ENCODE results near the gene PTK6. TPM values are rescaled to one million over a fixed set of nuclear protein-coding genes. Genes with fewer than 3 reads are reported as not detected.

Gene PTK6
- total RNA-seq, 1 donor from 2014 or later: 4.9 TPM

DNA sequence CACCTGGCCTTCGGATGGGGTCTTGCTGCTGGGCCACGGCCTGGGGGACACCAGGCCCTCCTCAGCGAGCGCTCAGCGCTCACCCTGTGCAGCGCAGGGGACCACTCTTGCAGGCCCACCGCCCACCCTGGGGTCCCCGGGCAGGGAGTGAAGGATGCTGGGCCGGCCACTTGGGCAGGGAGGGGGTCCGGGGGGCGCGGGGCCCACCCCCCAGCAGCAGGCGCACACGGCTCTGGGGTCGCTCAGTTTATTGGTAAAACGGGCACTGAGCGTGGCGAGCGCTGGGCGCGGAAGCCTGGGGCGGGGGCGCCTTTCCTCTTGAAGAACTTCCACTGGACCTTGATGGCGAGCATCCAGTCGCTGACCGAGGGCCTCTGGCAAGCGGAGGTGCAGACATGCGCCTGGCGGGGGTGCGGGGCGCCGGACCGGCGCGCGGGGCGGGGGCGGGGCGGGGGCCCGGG is 49.4 kb downstream of the PTK6 start:
- TF ChIP-seq CTCF (IDR thresholded peaks at IDR 0.05): no peak
- DNase-seq (no peak), ATAC-seq (no peak)
- H3K4me1 ChIP-seq: no peaks in the 10 kb centered on the region
- no peak overlapping the region for H3K27ac ChIP-seq
- intact Hi-C loops (cut with DNase I): no loop called here
- no peaks in the 10 kb centered on the region for H3K36me3 ChIP-seq
- no peak overlapping the region for H3K4me3 ChIP-seq
- H3K9me3 ChIP-seq: no peaks in the 10 kb centered on the region
- peaks cover 57% of the 10 kb centered on the region for H3K27me3 ChIP-seq

GRCh38 chr20:63487116-63487764 is 49.9 kb downstream of the PTK6 start:
- DNase-seq: no peak
- H3K9me3 ChIP-seq: no peaks in the 10 kb centered on the region
- intact Hi-C loops (cut with DNase I): no loop called here
- no peaks in the 10 kb centered on the region for H3K36me3 ChIP-seq
- H3K4me1 ChIP-seq: no peaks in the 10 kb centered on the region
- peaks cover 57% of the 10 kb centered on the region for H3K27me3 ChIP-seq
- TF ChIP-seq CTCF (IDR thresholded peaks at IDR 0.05): no peak
- no peak overlapping the region for H3K4me3 ChIP-seq
- H3K27ac ChIP-seq: no peak overlapping the region
- ATAC-seq: no peak

- Histone ChIP-seq H3K27ac (no peak overlapping the region), H3K27me3 (peaks cover 55% of the 10 kb centered on the region), H3K9me3 (no peaks in the 10 kb centered on the region), H3K36me3 (no peaks in the 10 kb centered on the region), H3K4me3 (no peak overlapping the region), H3K4me1 (no peaks in the 10 kb centered on the region)
- intact Hi-C loops (cut with DNase I): no loop called here
- ATAC-seq (no peak), DNase-seq (no peak)
- no peak for TF ChIP-seq CTCF (IDR thresholded peaks at IDR 0.05)
These were observed 50.8 kb downstream of the PTK6 start for GRCh38 chr20:63486300-63486855.

- Histone ChIP-seq H3K27me3 (peaks cover 41% of the 10 kb centered on the region), H3K9me3 (no peaks in the 10 kb centered on the region)
- no peak for ATAC-seq
These were observed 52.3 kb downstream of the PTK6 start for GRCh38 chr20:63484651-63485403.

DNA sequence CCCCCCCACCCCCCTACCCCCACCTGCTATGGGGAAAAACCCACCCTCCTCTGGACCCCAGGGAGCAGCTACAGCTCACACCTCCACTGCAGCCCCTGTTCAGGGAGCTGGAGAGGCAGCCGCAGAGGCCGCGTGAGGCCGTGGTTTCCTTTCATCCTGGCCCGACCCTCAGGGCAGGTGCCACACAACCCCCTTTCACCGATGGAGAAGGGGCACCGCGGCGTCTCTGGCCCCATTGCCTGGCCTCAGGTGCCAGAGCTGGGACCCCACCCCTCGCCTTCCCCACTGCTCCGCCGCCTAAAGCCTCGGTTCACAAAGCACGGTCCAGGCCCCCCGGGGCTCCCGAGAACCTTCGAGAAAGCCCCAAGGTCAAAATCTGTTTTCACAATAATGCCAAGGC is 52.9 kb downstream of the PTK6 start:
- Histone ChIP-seq H3K4me3 (no peak overlapping the region), H3K36me3 (no peaks in the 10 kb centered on the region), H3K9me3 (no peaks in the 10 kb centered on the region), H3K27me3 (peaks cover 42% of the 10 kb centered on the region), H3K27ac (no peak overlapping the region), H3K4me1 (no peaks in the 10 kb centered on the region)
- intact Hi-C loops (cut with DNase I): no loop called here
- TF ChIP-seq CTCF (IDR thresholded peaks at IDR 0.05): no peak
- ATAC-seq: no peak
- no peak for DNase-seq

More at GRCh38 chr20:63484651-63485403, 52.3 kb downstream of the PTK6 start:
- no peak for DNase-seq
- no peaks in the 10 kb centered on the region for H3K4me1 ChIP-seq
- H3K36me3 ChIP-seq: no peaks in the 10 kb centered on the region
- H3K4me3 ChIP-seq: no peak overlapping the region
- TF ChIP-seq CTCF (IDR thresholded peaks at IDR 0.05): no peak
- intact Hi-C loops (cut with DNase I): no loop called here
- H3K27ac ChIP-seq: no peak overlapping the region

Data from upper lobe of right lung (tissue), 1 donor.